KOPT-K1 (cell line): Measurements from ENCODE around the gene MSI1.

Experiments used
- H3K27ac ChIP-seq: fragments of 200-600 bp; sonication (generic); 2 replicates; pipeline ENCODE4 v1.5.1; 2016; ENCODE audit warnings: antibody characterized with exemption, mild to moderate bottlenecking, low read depth, low read length; ENCODE audit not compliant: poor library complexity, severe bottlenecking
- H3K36me3 ChIP-seq: fragments of 200-600 bp; sonication (generic); 2 replicates; pipeline ENCODE4 v1.5.1; 2017; ENCODE audit warnings: antibody characterized with exemption, mild to moderate bottlenecking, low read length, moderate library complexity; ENCODE audit not compliant: insufficient read depth
- H3K9me3 ChIP-seq: fragments of 200-600 bp; sonication (generic); 2 replicates; pipeline ENCODE4 v1.5.1; 2017; ENCODE audit warnings: antibody characterized with exemption, low read length, mild to moderate bottlenecking; ENCODE audit not compliant: insufficient read depth, poor library complexity, severe bottlenecking

The MSI1 gene

DNA sequence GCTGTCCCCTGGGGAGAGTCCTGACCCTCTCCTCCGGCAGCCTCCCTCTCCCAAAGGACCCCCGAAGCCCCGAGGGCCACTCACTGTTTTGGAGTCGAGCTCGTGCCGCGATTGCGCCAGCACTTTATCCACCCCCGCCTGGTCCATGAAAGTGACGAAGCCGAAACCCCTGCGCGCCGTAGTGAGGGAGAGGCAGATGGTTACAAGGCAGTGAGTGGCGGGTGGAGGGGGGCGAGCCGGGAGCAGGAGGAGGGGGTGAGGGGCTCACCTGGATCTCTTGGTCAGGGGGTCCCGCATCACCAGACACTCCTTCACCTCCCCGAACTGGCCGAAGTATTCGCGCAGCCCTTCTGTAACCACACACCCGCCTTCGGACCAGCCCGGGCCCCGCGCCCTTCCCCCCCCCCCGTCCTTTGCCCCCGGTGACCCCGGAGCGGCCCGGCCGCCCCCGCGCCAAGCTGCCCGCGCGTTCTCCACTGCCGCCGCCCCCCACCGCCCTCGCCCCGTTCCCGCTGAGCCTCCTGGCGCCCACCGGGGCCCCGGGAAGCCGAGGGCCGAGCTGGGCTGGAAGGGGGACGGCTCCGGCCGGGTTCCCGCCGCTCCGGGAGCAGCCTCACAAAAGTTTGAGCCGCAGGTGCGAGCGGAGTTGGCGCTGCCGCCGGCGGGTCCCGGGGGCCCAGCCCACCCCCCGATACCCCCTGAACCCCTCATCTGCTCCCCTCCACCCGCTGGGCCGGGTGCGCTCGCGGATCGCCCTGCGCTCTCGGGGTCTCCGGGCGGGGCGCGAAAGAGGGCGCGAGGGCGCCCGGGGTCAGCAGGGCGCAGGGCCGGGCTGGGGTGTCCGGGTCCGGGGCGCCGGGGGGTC is 808 bp downstream of the MSI1 start:
- H3K9me3 ChIP-seq: no peaks in the 10 kb centered on the region
- no peak overlapping the region for H3K27ac ChIP-seq
- H3K36me3 ChIP-seq: no peaks in the 10 kb centered on the region

DNA sequence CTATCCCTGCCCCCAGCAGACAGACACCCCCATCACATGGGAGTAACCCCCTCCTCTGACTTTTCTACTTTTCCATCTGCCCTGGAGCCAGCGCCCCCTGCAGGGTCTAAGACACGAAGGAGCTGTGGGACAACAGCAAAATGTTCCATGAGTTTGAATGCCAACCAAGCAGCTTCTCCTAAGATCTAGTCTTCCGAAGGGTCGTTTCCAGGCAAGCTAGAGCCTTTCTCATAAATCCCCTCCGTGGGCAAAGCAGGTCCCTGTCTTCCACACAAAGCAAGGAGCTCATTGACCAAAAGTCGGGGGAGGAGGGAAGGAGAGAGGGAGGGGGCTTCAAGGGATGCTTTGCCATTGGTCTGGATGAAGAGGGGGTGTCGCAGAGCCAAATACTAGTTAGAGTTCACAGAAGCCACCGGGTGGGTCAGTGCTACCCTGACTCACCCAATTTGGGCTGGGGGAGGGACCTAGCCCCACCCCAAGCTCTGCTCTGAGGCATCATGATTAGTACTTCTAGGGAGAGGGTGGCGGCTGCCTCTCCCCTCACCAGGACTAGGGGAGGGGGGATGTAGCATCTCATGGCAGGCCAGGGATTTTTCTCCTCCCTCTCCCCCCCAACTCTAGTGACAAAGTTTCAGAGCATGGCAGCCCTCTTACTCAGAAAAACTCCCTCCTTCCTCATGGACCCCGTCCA is 1.6 kb downstream of the MSI1 start:
- no peak overlapping the region for H3K27ac ChIP-seq
- no peaks in the 10 kb centered on the region for H3K36me3 ChIP-seq
- no peaks in the 10 kb centered on the region for H3K9me3 ChIP-seq

DNA sequence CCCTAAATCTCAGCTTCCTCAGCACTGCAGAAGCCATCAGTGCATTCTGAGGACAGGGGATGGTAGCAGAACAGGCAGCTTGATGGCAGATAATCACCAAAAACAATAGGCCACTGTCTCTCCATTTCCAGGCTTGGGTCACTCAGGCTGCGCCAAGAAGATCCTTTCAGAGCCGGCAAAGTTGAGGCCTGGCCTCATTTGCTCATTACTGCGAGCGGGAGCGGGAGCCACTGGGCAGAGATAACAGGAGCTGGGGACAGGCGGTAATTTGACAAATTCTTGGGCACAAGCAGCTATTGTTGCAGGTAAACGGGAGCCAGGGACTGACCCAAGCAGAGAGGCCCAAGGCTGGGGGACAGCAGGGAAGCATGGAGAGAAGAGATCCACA is 2.1 kb downstream of the MSI1 start:
- no peaks in the 10 kb centered on the region for H3K36me3 ChIP-seq
- H3K27ac ChIP-seq: no peak overlapping the region

DNA sequence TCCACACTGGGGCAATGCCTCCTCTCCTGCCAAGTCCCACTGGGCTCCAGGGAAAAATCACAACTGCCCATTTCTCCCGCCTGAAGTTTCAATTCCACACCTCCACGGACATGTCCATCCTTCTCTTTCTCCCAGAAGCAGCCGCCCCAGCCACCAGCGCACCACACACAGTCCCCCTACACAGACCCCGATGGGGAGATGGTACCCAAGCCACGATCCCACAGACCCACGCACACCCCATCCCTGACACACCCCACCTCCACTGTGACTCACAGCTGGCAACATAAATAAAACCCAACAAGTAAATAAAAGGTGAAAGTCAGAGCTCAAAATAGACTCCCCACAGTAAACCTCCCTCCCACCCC is 2.6 kb downstream of the MSI1 start:
- Histone ChIP-seq H3K27ac (no peak overlapping the region), H3K9me3 (no peaks in the 10 kb centered on the region), H3K36me3 (no peaks in the 10 kb centered on the region)

More for the DNA sequence above, 2.1 kb downstream of the MSI1 start:
- no peaks in the 10 kb centered on the region for H3K9me3 ChIP-seq

DNA sequence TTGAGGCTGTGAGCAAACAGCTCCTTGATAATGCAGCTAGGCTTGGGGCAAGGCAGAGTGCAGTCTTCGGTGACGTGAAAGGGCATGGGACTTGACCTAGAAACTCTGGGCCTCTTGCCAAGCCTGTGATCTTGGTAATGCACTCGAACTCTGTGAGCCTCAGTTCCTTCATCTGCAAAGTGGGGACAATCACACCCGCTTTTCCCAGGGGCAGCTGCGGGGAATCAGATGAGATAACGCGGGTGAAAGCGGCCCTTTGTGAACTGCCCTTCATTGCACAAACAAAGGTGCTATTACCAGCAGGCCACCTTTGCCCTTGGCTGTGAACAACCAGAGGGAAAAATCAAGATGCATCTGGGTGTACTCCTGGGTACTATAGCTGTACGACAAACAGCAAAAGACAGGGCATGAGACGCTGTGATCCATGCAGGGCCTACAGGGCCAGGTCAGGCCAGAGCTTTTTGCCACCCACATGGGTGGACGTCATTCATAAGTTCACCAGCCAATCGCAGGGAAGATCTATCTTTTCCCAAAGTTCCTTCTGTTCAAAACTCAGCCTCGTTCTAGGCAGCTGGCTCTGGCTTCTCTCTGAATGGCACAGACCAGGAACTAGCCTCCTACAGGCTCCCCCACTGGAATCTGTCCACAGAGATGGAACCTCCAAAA is 3.2 kb downstream of the MSI1 start:
- no peak overlapping the region for H3K27ac ChIP-seq
- H3K9me3 ChIP-seq: no peaks in the 10 kb centered on the region
- no peaks in the 10 kb centered on the region for H3K36me3 ChIP-seq

DNA sequence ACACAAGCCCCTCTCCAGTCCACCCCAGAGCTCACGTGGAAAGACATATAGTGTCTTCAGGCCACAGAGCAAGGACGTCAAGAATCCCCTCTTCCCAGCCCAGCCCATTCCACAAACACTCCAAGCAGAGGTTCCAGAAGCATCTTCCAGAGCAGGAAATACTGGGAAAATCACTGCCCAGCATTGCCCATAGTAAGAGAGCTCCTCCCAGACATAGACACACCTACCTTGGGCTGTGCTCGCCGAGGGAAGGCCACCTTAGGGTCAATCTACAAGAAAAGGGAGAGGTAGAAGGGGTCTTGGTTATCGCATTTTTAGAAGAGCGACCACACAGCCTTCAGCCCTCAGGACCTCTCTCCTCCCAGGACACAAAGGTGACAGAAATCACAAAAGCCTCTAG is 4.5 kb downstream of the MSI1 start:
- Histone ChIP-seq H3K36me3 (no peaks in the 10 kb centered on the region), H3K9me3 (no peaks in the 10 kb centered on the region), H3K27ac (no peak overlapping the region)

DNA sequence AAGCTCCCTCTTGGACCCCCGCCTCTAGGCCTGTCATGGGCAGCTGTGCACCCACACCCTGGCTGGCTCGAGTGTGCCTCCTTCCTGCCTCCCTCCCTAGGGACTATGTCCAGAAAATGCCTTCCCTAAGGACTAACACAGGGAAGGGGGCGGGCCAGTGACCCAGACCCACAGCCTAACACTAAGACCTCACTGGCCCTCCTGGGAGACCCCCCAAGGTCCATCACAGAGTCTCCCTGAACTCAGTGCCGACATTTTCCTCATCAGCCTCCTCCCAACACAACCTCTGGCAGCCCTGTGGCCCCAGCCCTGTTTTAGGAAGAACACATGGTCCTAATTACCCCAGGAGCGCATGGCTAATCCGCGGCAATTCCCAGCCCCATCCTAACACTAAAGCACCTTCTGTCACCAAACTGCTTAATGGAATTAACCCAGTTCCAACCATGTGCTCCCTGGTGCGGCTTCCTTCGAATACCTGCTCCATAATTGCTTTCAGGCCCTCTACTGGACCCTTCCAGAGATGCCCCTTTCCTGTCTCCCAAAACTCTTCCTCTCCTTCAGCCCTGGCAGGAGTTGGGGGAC is 5.6 kb downstream of the MSI1 start:
- Histone ChIP-seq H3K9me3 (no peaks in the 10 kb centered on the region), H3K27ac (no peak overlapping the region), H3K36me3 (no peaks in the 10 kb centered on the region)

DNA sequence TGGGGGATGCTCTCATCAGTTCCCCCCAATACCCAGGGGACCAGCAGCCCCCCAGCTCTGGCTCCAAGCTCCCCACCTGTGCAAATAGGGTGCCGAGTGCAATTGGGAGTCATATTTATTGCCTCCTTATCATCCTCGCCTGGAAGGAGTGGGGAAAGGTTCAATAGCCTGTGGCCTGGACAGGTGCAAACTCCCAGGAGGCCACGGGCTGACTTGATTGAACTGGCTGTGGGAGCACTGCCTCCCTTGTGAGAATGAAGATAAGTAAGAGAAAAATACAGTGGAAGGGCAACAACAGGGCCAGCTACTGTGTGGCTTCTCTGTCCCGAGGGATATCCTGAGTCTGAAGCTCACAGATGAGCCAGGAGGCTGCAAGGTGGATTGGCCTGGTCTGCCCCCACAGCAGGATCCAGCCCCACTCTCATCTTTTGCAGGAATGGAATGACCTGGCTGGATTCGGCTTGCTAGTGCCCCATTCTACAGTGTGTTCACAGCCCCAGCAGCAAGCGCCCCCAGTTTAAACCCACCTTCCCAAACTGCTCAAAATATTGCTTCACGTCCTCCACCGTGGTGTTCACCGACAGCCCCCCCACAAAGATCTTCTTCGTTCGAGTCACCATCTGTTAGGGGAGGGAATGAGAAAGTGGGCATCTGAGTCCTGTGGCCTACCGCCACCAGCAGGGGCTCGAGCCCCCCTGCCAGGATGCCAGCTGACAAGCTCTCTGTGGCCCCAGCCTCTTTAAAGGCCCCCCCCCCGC is 6.3 kb downstream of the MSI1 start:
- no peaks in the 10 kb centered on the region for H3K36me3 ChIP-seq
- no peak overlapping the region for H3K27ac ChIP-seq
- no peaks in the 10 kb centered on the region for H3K9me3 ChIP-seq

DNA sequence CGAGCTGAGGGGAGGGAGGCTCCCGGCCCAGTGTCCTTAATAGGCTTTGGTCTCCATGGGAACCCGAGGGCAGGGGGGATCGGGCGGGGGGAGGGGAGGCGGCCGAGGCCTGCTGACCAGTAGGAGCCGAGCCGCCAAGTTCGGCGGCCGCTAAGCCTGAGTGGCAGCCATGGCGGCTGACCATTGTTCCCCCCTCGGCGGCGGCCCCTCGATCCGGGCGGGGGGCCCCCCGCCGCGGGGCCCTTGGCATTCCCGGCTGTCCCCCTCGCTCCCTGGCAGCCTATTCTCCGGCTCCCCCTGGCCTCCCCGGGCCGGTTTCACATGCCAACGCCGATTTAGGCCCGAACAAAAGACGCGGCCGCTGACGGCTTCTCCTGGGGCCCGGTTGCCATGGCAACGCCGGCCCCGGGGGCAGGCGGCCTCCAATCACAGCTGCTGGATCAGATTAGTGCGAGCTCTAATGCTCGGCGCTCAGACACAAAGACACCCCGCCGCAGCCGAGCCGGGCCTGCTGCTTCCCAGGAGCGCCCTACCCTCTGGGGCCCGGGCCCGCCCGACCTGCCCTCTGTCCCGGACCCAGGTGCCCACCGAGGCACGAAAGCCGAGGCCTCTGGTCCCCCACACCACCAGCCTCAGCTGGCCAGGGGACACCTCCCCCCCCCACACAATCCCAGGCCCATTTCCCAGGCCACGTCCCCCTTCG is 7.3 kb downstream of the MSI1 start:
- Histone ChIP-seq H3K36me3 (no peaks in the 10 kb centered on the region), H3K9me3 (no peaks in the 10 kb centered on the region), H3K27ac (no peak overlapping the region)

DNA sequence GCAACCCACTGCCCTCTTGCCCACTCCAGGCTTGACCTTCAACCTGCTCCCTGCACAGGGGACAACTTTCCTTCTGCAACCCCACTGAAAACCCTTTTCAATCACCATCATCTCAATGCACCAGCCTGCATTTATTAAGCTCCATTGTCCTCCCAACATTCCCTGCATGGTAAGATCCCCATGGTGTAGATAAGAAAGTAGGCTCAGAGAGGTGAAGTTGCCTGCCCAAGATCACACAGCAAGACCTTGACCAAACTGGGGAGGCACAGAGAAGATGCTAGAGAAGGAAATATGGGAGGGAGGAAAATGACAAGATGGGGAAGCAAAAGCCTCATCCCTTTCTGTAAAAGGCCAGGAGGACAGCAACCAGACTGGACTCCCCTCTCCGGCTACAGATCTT is 9.8 kb downstream of the MSI1 start:
- H3K36me3 ChIP-seq: no peaks in the 10 kb centered on the region
- H3K9me3 ChIP-seq: no peaks in the 10 kb centered on the region
- H3K27ac ChIP-seq: no peak overlapping the region

DNA sequence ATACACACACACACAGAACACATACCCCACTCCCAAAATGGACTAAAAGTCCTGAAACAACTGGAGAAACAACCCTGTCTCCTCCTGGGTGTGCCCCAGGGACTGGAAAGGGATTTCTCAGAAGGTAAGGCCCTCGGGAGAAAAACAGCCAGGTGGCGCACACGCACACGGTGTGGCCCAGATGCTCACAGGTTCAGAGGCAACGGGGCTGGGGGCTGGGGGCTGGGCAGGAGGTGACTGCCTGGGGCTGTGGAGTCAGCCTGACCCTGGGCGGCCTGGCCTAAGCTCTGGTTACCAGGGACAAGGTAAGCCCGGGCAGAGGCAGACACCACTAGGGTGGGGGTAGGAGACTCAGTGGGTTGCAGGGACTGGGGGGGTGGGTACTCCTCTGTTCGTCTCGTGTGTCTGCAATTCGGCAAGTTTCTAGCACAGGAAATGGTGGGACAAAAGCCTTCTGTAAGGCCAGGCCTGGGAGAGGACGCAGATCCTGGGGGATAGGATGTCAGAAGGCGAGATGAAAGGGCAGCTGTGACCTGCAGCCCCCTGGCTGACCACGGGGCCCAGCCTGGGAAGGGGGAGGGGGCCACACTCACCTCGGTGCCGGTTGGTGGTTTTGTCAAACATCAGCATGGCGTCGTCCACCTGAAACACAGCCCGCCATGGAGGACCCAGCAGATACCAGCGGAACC is 10.4 kb downstream of the MSI1 start:
- Histone ChIP-seq H3K9me3 (no peaks in the 10 kb centered on the region), H3K27ac (no peak overlapping the region), H3K36me3 (no peaks in the 10 kb centered on the region)

DNA sequence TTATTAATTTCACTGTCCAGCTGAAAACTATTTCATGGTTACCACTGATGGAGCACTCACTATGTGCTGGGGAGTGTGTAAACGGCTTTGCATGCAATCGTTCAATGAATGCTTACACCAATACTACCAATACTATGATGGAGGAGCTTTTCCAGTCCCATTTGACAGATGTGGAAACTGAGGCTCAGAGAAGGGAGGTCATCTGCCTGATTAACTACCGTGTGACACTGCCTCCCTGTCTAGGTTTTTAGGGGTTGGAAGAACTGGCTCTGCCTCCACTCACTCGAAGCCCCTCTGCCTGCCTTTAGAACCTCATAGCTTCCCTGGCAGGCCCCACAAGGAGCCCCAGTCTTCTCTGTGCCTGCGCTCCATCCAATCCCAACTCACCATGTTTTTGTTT is 11.9 kb downstream of the MSI1 start:
- Histone ChIP-seq H3K9me3 (no peaks in the 10 kb centered on the region), H3K36me3 (no peaks in the 10 kb centered on the region), H3K27ac (no peak overlapping the region)

DNA sequence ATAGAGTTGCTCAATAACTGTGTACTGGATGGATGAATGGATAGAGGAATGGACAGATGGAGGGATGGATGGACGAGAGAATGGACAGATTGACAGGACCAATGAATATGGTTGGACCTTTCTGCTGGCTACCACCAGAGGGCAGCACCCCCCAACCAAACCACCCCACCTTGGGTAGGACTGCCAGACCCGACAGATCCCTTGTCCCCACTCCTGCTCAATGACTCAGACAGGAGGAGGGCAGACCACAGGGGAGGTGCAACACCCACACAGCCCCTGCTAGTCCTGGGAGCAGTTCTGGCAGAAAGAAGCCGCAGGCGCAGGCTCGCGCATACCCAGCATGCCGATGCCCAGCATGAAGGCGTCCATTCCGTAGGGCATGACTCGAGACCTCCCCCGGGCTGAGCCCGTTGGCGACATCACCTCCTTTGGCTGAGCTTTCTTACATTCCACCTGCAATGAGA is 12.4 kb downstream of the MSI1 start:
- H3K9me3 ChIP-seq: no peaks in the 10 kb centered on the region
- no peak overlapping the region for H3K27ac ChIP-seq
- no peaks in the 10 kb centered on the region for H3K36me3 ChIP-seq
